ES-I3 (cell line): ENCODE data around the gene PPM1M.

Experiments
- H3K36me3 ChIP-seq: 2 replicates; pipeline ENCODE4 v1.6.1; 2013; ENCODE audit warnings: mild to moderate bottlenecking, low read length, control low read depth, moderate library complexity; ENCODE audit not compliant: insufficient read depth
- H3K4me1 ChIP-seq: 2 replicates; pipeline ENCODE4 v1.6.1; 2013; ENCODE audit warnings: mild to moderate bottlenecking, control low read depth, low read length; ENCODE audit not compliant: insufficient read depth
- H3K9ac ChIP-seq: 2 replicates; pipeline ENCODE4 v1.6.1; 2013; ENCODE audit warnings: low read depth, mild to moderate bottlenecking, low read length, moderate library complexity
- H3K9me3 ChIP-seq: 2 replicates; pipeline ENCODE4 v1.6.1; 2013; ENCODE audit warnings: mild to moderate bottlenecking, low read length, moderate library complexity; ENCODE audit not compliant: control insufficient read depth, insufficient read depth

The PPM1M gene

GRCh38 chr3:52240886-52241370 is 4.6 kb upstream of the PPM1M start:
- Histone ChIP-seq H3K36me3 (no peaks in the 10 kb centered on the region), H3K9ac (no peak overlapping the region), H3K9me3 (0 out of 2 replicates have a peak, but pooled peaks cover 3% of the 10 kb centered on the region), H3K4me1 (peaks cover 30% of the 10 kb centered on the region)

GRCh38 chr3:52242039-52242438 is 3.5 kb upstream of the PPM1M start:
- peaks cover 21% of the 10 kb centered on the region; the same call in 1 of the 2 replicates for H3K4me1 ChIP-seq
- H3K9me3 ChIP-seq = 0 out of 2 replicates have a peak, but pooled peaks cover 3% of the 10 kb centered on the region
- H3K36me3 ChIP-seq = no peaks in the 10 kb centered on the region
- no peak overlapping the region for H3K9ac ChIP-seq

- Histone ChIP-seq H3K36me3 (no peaks in the 10 kb centered on the region), H3K9ac (no peak overlapping the region), H3K9me3 (0 out of 2 replicates have a peak, but pooled peaks cover 3% of the 10 kb centered on the region), H3K4me1 (peaks cover 13% of the 10 kb centered on the region; the same call in 1 of the 2 replicates)
Observed at GRCh38 chr3:52243791-52244628, 1.5 kb upstream of the PPM1M start.

DNA sequence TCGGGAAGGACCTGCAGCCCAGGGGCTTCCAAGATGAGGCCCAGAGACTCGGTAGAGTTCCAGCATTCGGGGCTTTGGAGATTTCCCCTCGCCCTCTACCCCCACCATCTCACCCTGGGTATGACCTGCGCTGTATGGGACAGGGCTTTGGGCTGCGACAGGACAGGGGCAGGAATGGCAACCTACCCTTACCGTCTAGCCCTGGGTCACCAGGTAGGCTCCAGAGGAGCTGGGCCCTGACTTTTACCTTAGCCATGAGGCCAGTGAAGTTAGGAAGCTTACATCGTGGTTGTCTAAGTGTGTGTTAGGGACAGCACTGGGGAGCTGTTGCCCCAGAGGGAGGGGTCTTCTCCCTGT is 683 bp downstream of the PPM1M start:
- Histone ChIP-seq H3K9ac (peak overlapping the region; percentile 65), H3K36me3 (no peaks in the 10 kb centered on the region), H3K9me3 (0 out of 2 replicates have a peak, but pooled peaks cover 3% of the 10 kb centered on the region), H3K4me1 (0 out of 2 replicates have a peak, but pooled peaks cover 4% of the 10 kb centered on the region)

DNA sequence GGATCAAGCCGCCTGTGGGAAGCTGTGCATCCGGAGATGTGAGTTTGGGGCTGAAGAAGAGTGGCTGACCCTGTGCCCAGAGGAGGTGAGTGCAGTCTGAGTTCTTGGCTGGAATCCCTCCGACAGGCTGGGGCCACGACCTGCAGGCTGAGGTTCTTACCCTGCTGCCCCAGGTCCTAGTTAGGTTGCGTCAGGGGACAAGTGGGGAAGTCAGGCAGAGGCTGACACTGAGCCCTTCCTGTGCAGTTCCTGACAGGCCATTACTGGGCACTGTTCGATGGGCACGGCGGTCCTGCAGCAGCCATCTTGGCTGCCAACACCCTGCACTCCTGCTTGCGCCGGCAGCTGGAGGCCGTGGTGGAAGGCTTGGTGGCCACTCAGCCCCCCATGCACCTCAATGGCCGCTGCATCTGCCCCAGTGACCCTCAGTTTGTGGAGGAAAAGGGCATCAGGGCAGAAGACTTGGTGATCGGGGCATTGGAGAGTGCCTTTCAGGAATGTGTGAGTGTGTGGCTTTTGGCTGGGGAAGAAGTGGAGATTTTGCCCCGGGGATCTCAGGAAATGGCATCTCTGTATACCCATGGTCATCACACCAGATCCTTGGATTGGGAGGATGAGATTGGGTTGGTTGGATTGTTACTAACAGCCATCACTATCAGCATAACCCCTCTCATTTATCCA is 1.3 kb downstream of the PPM1M start:
- Histone ChIP-seq H3K36me3 (peaks cover 2% of the 10 kb centered on the region; the same call in 1 of the 2 replicates), H3K4me1 (0 out of 2 replicates have a peak, but pooled peaks cover 4% of the 10 kb centered on the region), H3K9me3 (0 out of 2 replicates have a peak, but pooled peaks cover 3% of the 10 kb centered on the region), H3K9ac (no peak overlapping the region)

DNA sequence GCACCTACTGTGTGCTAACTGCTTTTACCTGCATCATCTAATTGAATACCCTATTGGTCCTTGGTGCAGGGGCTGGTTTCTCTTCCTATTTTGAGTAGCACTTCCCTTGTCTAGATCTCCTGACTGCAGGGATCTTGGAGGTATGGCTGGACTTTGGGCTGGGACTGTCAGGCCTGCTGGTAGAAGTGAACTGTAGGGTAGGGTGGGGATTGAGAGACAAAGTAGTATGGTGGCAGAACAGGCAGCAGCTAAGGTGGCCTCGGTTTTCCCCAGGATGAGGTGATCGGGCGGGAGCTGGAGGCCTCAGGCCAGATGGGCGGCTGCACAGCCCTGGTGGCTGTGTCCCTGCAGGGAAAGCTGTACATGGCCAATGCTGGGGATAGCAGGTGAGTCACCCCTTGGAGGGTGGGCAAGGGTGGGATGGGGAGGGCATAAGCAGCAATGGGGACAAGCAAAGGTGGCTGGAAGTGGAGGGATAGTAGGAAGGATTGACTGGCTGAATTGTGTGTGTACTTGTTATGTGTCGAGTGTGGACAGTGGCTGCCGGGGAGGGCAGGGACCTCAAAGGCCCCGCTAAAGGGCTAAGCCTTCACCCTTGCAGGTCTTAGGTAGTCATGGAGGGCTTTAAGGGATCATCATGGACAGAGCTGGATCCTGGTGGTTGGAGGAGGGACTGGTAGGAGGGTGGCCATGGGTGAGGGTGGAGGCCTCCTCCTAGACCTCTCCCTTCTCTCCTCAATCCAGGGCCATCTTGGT is 2.0 kb downstream of the PPM1M start:
- H3K9ac ChIP-seq = no peak overlapping the region
- H3K4me1 ChIP-seq = 0 out of 2 replicates have a peak, but pooled peaks cover 4% of the 10 kb centered on the region
- H3K9me3 ChIP-seq = 0 out of 2 replicates have a peak, but pooled peaks cover 3% of the 10 kb centered on the region
- H3K36me3 ChIP-seq = peaks cover 7% of the 10 kb centered on the region; the same call in 1 of the 2 replicates

DNA sequence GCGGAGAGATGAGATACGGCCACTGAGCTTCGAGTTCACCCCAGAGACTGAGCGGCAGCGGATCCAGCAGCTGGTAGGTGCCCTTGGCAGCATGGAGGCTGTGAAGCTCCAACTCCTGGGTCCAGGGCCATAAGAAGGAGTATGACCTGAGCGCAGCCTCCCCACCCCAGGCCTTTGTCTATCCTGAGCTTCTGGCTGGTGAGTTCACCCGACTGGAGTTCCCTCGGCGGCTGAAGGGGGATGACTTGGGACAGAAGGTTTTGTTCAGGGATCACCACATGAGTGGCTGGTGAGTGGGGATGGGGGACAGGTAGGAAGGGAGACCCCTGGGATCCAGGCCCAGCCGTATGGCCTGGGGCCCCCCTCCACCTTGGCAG is 2.6 kb downstream of the PPM1M start:
- 0 out of 2 replicates have a peak, but pooled peaks cover 4% of the 10 kb centered on the region for H3K4me1 ChIP-seq
- H3K9ac ChIP-seq = no peak overlapping the region
- H3K9me3 ChIP-seq = 0 out of 2 replicates have a peak, but pooled peaks cover 3% of the 10 kb centered on the region
- H3K36me3 ChIP-seq = peaks cover 8% of the 10 kb centered on the region; the same call in 1 of the 2 replicates

GRCh38 chr3:52248816-52249547 is 3.4 kb downstream of the PPM1M start:
- H3K36me3 ChIP-seq = peaks cover 13% of the 10 kb centered on the region

GRCh38 chr3:52249683-52250082 is 4.1 kb downstream of the PPM1M start:
- no peak overlapping the region for H3K9ac ChIP-seq
- H3K4me1 ChIP-seq = no peaks in the 10 kb centered on the region
- H3K36me3 ChIP-seq = peaks cover 15% of the 10 kb centered on the region
- no peaks in the 10 kb centered on the region for H3K9me3 ChIP-seq

More at GRCh38 chr3:52248816-52249547, 3.4 kb downstream of the PPM1M start:
- Histone ChIP-seq H3K9ac (no peak overlapping the region), H3K9me3 (no peaks in the 10 kb centered on the region), H3K4me1 (0 out of 2 replicates have a peak, but pooled peaks cover 4% of the 10 kb centered on the region)

- Histone ChIP-seq H3K9me3 (no peaks in the 10 kb centered on the region), H3K4me1 (no peaks in the 10 kb centered on the region), H3K36me3 (peaks cover 15% of the 10 kb centered on the region), H3K9ac (no peak overlapping the region)
Observed at GRCh38 chr3:52250122-52250521, 4.6 kb downstream of the PPM1M start.

DNA sequence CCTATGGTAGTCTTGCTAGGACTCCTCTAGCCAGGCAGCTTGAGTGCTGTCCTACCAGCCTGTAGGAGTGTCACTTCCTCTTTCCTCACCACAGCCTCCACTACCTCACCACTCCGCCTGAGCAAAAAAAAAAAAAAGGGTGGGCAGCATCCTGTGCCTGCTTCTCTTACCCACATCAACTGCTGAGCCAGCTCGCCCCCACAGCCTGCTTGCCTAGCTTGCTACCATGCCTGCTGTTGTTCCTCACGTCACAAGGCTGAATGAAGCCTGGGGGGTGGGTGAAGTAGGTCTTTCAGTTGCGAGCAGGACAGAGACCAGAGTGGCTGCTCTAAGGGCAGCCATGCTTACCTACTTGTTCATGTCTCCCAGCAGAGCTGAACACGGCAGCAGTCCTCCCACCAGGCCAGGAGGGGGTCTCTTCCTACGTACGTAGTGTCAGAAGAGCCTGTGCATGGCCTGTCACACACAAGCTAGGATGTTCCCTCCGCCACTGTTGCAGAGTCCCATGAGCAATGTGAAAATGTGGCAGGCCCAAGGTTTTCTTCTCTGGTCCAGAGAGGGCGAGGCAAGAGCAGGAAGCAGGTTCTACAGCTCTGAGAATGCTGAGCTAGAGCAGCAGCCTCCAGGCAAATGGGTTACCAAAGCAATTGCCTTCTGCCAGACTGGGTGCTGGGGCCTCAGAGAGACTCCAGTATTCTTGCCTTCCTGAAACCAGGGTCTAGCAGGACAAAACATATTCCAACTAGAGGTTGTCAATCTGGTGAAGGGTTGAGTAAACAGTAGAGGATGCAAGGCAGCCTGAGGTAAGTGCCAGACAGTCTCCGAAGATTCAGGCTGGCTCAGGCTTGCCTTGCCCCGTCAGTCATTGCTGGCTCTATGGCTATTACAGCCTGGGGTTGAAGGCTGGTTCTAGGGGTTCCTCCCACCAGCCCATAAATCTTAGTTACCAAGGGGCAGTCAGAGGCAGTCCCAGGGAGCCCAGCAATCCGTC is 8.1 kb downstream of the PPM1M start:
- Histone ChIP-seq H3K9ac (no peak overlapping the region), H3K36me3 (peaks cover 46% of the 10 kb centered on the region), H3K4me1 (no peaks in the 10 kb centered on the region), H3K9me3 (no peaks in the 10 kb centered on the region)

GRCh38 chr3:52254608-52255007 is 9.0 kb downstream of the PPM1M start:
- Histone ChIP-seq H3K9me3 (no peaks in the 10 kb centered on the region), H3K9ac (no peak overlapping the region), H3K4me1 (no peaks in the 10 kb centered on the region), H3K36me3 (peaks cover 56% of the 10 kb centered on the region)
